Lower lobe of right lung (tissue), 2 donors: ENCODE measurements around the gene CEACAM4. TPM values are rescaled to one million over a fixed set of nuclear protein-coding genes. Genes with fewer than 3 reads are reported as not detected.
A peak's percentile ranks its signal among the peaks of the same experiment; 100 is the strongest.
"Not testable (repeated sequence)": the region's sequence is repeated elsewhere in the genome, so short reads cannot be mapped to it uniquely, and the experiment has no call there.

Source experiments
- ATAC-seq, 2 donors: fragments of 200-7000 bp; cut with Tn5 transposase; one replicate each; pipeline ENCODE4 v1.9.1; 2020 to 2022; ENCODE audit warnings: mild to moderate bottlenecking in 2 of 2, moderate library complexity in 2 of 2
- DNase-seq: peaks from one replicate; pipeline ENCODE4 v3.0.0-alpha.2; 2020
- H3K27ac ChIP-seq: fragments of 200-600 bp; one replicate; pipeline ENCODE4 v1.8.0; 2022
- H3K27me3 ChIP-seq: fragments of 200-600 bp; one replicate; pipeline ENCODE4 v1.8.0; 2022; ENCODE audit warnings: low read depth
- H3K36me3 ChIP-seq: fragments of 200-600 bp; one replicate; pipeline ENCODE4 v1.8.0; 2022; ENCODE audit warnings: mild to moderate bottlenecking
- H3K4me1 ChIP-seq: fragments of 200-600 bp; one replicate; pipeline ENCODE4 v1.8.0; 2022
- H3K4me3 ChIP-seq: fragments of 200-600 bp; one replicate; pipeline ENCODE4 v1.8.0; 2022; ENCODE audit warnings: mild to moderate bottlenecking
- H3K9me3 ChIP-seq: fragments of 200-600 bp; one replicate; pipeline ENCODE4 v1.8.0; 2022
- intact Hi-C: fragments of 100-400 bp; cut with DNase I; formaldehyde crosslinking; loops from one replicate; pipeline ENCODE4 v1.11.0; 2022
- total RNA-seq: library from RNA; stranded (reverse); fragmentation: NEBNext Ultra II Directional; extraction: Animal tissue kit (Norgen Biotek cat#: 25700); gene quantifications from one replicate; pipeline ENCODE4 v1.2.1, GENCODE V29; 2021
- TF ChIP-seq, protein P1 (sequence below): fragments of 200-600 bp; IDR thresholded peaks from one replicate; pipeline ENCODE4 v1.8.0; 2022; ENCODE audit warnings: antibody characterized with exemption, mild to moderate bottlenecking
- donor health status: DM: no; HTN: yes; CAD: no; lungs with severe emphysema.

Gene CEACAM4
- total RNA-seq, 1 donor from 2014 or later = 5.6 TPM

DNA sequence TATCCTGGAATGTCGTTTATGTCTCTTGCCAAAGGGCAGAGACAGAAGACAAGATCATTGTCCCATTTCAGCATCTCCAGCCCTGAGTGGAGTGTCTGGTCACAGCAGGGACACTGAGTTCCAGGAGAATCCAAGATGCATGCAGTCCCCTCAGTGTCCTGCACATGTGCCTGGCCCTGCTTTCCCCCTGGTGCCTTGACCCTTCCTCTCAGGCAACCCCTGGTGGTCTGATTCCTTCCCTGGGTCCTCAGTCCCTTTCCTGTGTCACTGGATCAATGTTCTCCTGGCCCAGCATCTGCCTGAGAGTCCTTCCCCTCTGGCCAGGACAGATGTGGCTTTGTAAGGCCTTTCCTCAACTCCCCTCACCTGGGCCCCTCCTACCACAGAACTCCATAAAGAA, 41.9 kb downstream of the CEACAM4 start:
- Histone ChIP-seq H3K4me1 (no peaks in the 10 kb centered on the region), H3K27me3 (no peaks in the 10 kb centered on the region), H3K9me3 (peaks cover 19% of the 10 kb centered on the region), H3K4me3 (no peak overlapping the region), H3K36me3 (no peaks in the 10 kb centered on the region), H3K27ac (no peak overlapping the region)
- intact Hi-C loops = no loop called here
- TF ChIP-seq, protein P1, sequence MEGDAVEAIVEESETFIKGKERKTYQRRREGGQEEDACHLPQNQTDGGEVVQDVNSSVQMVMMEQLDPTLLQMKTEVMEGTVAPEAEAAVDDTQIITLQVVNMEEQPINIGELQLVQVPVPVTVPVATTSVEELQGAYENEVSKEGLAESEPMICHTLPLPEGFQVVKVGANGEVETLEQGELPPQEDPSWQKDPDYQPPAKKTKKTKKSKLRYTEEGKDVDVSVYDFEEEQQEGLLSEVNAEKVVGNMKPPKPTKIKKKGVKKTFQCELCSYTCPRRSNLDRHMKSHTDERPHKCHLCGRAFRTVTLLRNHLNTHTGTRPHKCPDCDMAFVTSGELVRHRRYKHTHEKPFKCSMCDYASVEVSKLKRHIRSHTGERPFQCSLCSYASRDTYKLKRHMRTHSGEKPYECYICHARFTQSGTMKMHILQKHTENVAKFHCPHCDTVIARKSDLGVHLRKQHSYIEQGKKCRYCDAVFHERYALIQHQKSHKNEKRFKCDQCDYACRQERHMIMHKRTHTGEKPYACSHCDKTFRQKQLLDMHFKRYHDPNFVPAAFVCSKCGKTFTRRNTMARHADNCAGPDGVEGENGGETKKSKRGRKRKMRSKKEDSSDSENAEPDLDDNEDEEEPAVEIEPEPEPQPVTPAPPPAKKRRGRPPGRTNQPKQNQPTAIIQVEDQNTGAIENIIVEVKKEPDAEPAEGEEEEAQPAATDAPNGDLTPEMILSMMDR = no peak
- no peak for DNase-seq
- no peak for ATAC-seq

DNA sequence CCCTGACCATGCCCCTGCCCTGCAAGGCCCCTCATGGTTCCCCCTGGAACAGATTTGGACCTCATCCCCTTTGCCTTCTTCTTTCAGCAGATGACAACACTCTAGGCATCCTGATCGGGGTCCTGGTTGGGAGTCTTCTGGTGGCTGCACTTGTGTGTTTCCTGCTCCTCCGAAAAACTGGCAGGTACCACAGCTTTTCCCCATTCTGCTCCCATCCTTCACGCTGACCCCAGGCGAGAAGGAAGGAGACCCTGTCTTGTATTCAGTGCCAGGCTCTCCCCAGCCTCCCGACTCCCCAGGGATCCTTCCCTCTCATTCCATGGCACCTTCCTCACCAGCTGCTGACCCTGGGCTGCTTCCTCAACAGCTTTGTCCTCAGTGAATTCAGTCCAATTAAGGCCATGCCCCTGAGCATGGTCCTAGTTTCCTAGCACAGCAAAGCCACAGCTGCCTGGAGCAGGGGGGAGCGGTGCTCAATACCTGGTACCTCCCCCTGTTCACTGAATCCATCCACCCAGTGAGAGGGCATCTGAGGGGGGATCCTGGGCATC, 42.5 kb downstream of the CEACAM4 start:
- intact Hi-C loops = no loop called here
- no peaks in the 10 kb centered on the region for H3K27me3 ChIP-seq
- no peak for DNase-seq

DNA sequence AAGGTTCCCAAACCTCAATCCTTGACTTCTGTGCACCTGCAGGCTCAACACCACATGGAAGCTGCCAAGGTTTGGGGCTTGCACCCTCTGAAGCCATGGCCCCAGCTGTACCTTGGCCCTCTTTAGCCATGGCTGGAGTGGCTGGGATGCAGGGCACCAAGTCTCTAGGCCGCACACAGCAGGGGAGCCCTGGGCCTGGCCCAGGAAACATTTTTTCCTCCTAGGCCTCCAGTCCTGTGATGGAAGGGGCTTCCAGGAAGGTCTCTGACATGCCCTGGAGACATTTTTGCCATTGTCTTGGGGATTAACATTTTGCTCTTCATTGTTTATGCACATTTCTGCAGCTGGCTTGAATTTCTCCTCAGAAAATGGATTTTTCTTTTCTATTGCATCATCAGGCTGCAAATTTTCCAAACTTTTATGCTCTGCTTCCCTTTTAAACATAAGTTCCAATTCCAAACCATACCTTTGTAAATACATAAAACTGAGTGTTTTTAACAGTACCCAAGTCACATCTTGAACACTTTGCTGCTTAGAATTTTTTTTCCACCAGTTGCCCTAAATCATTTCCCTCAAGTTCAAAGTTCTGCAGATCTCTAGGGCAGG, 44.2 kb downstream of the CEACAM4 start:
- intact Hi-C loops, H3K27ac ChIP-seq, ATAC-seq, H3K4me1 ChIP-seq, H3K27me3 ChIP-seq, H3K36me3 ChIP-seq, DNase-seq, H3K4me3 ChIP-seq: not testable (repeated sequence)
- H3K9me3 ChIP-seq = peaks cover 19% of the 10 kb centered on the region

More for the DNA sequence above, 42.5 kb downstream of the CEACAM4 start:
- H3K36me3 ChIP-seq = no peaks in the 10 kb centered on the region
- H3K4me3 ChIP-seq = no peak overlapping the region
- TF ChIP-seq, protein P1 = no peak
- no peak for ATAC-seq
- no peak overlapping the region for H3K27ac ChIP-seq
- H3K9me3 ChIP-seq = peaks cover 19% of the 10 kb centered on the region
- no peaks in the 10 kb centered on the region for H3K4me1 ChIP-seq

DNA sequence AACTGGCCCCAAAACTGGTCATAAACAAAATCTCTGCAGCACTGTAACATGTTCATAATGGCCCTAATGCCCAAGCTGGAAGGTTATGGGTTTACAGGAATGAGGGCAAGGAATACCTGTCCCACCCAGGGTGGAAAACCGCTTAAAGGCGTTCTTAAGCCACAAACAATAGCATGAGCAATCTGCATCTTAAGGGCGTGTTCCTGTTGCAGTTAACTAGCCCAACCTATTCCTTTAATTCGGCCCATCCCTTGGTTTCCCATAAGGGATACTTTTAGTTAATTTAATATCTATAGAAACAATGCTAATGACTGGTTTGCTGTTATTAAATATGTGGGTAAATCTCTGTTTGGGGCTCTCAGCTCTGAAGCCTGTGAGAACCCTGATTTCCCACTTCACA, 45.8 kb downstream of the CEACAM4 start:
- H3K27ac ChIP-seq, H3K4me1 ChIP-seq, intact Hi-C loops, DNase-seq, H3K4me3 ChIP-seq, H3K36me3 ChIP-seq, H3K27me3 ChIP-seq, ATAC-seq: not testable (repeated sequence)
- H3K9me3 ChIP-seq = peaks cover 19% of the 10 kb centered on the region

DNA sequence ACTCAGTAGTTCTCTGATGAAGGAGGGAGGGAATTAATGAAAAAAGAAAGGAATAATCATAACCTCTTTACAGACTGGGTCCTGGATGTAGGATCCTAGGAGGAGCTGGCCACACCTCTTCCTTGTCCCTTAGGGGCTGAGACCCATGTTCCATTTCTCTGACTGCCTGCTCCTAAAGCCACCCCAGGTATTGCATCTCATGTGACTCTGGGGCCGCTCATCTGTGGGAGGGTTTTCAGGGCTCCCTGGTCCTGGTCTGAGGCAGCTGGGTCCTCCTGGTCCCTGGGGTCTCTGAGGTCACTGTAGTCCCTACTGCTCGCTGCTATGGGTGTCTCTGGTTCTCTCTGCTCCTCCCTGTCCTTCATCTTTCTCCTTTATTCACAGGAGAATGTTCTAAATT, 48.0 kb downstream of the CEACAM4 start:
- intact Hi-C loops = no loop called here
- H3K4me3 ChIP-seq = no peak overlapping the region
- no peaks in the 10 kb centered on the region for H3K27me3 ChIP-seq
- DNase-seq = no peak
- peaks cover 7% of the 10 kb centered on the region for H3K4me1 ChIP-seq
- H3K36me3 ChIP-seq = peaks cover 4% of the 10 kb centered on the region
- peaks cover 19% of the 10 kb centered on the region for H3K9me3 ChIP-seq
- TF ChIP-seq, protein P1 = no peak
- no peak overlapping the region for H3K27ac ChIP-seq
- no peak for ATAC-seq

DNA sequence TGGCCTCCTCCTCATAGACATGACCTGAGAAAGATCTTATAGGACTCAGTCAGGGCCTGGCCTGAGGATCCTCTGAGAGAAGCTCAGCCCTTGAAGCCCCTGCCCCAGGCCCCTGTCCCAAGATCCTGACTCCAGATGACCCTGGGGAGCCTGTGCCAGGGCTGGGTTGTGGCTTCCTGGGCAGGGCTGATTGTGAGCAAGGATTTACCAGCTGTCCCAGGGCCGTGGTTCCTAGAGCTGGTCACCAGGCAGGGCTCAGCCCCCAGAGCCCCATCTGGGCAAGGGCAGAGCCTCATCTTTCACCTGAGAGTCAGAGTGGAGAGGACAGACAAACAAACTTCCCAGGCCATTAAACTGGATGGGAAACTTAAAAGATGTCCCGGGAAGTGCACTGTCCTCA, 49.0 kb downstream of the CEACAM4 start:
- ATAC-seq = no peak
- Histone ChIP-seq H3K36me3 (peaks cover 4% of the 10 kb centered on the region), H3K4me3 (peak overlapping the region; percentile 8), H3K4me1 (peaks cover 7% of the 10 kb centered on the region), H3K27me3 (no peaks in the 10 kb centered on the region), H3K9me3 (peaks cover 19% of the 10 kb centered on the region), H3K27ac (no peak overlapping the region)
- TF ChIP-seq, protein P1 = no peak
- no peak for DNase-seq
- intact Hi-C loops = no loop called here
